ENCODE data around the gene PRKCA. TPM values are rescaled to one million over a fixed set of nuclear protein-coding genes. Genes with fewer than 3 reads are reported as not detected.

PRKCA gene
- total RNA-seq, 1 donor from 2014 or later = 6.7 TPM

GRCh38 chr17:66427134-66427533, 124.7 kb downstream of the PRKCA start:
- no peak for TF ChIP-seq CTCF (conservative IDR thresholded peaks at IDR 0.05; ENCODE audit: low read depth, low read length)
- no peak for DNase-seq (ENCODE audit: low read depth)
- no peak overlapping the region for H3K4me3 ChIP-seq (ENCODE audit: low read depth, low read length)

- H3K4me3 ChIP-seq (ENCODE audit: low read depth, low read length) = no peak overlapping the region
- DNase-seq (ENCODE audit: low read depth) = no peak
- no peak for TF ChIP-seq CTCF (conservative IDR thresholded peaks at IDR 0.05; ENCODE audit: low read depth, low read length)
These were observed 127.3 kb downstream of the PRKCA start for GRCh38 chr17:66429680-66430079.

GRCh38 chr17:66430846-66431795, 128.7 kb downstream of the PRKCA start:
- TF ChIP-seq CTCF (conservative IDR thresholded peaks at IDR 0.05; ENCODE audit: low read depth, low read length) = no peak
- no peak for DNase-seq (ENCODE audit: low read depth)
- no peak overlapping the region for H3K4me3 ChIP-seq (ENCODE audit: low read depth, low read length)

GRCh38 chr17:66431910-66432309, 129.5 kb downstream of the PRKCA start:
- no peak for TF ChIP-seq CTCF (conservative IDR thresholded peaks at IDR 0.05; ENCODE audit: low read depth, low read length)
- H3K4me3 ChIP-seq (ENCODE audit: low read depth, low read length) = no peak overlapping the region
- DNase-seq (ENCODE audit: low read depth) = no peak

GRCh38 chr17:66432411-66432957, 130.1 kb downstream of the PRKCA start:
- no peak for TF ChIP-seq CTCF (conservative IDR thresholded peaks at IDR 0.05; ENCODE audit: low read depth, low read length)
- DNase-seq (ENCODE audit: low read depth) = no peak
- H3K4me3 ChIP-seq (ENCODE audit: low read depth, low read length) = no peak overlapping the region

- no peak for TF ChIP-seq CTCF (conservative IDR thresholded peaks at IDR 0.05; ENCODE audit: low read depth, low read length)
- H3K4me3 ChIP-seq (ENCODE audit: low read depth, low read length) = no peak overlapping the region
- no peak for DNase-seq (ENCODE audit: low read depth)
These were observed 130.7 kb downstream of the PRKCA start for GRCh38 chr17:66432996-66433551.
